Breast epithelium (tissue), 4 donors: ENCODE data around the gene PIP4K2C. TPM values are rescaled to one million over a fixed set of nuclear protein-coding genes. Genes with fewer than 3 reads are reported as not detected.

ENCODE experiments used
- DNase-seq, 2 donors: peaks; one replicate each; pipeline ENCODE4 v3.0.0-alpha.2; 2019; ENCODE audit warnings: low spot score in 2 of 2
- H3K27ac ChIP-seq, 2 donors: fragments of 200-600 bp; sonication (generic) in 1 of 2; one replicate each; pipeline ENCODE4 v1.5.1; 2016 to 2019; ENCODE audit warnings: mild to moderate bottlenecking in 1 of 2
- H3K27me3 ChIP-seq, 2 donors: fragments of 200-600 bp; sonication (generic) in 1 of 2; one replicate each; pipeline versions ENCODE4 v1.5.1 to v1.6.0; 2017 to 2019; ENCODE audit warnings: control low read depth in 1 of 2, mild to moderate bottlenecking in 1 of 2
- H3K36me3 ChIP-seq: fragments of 200-600 bp; one replicate; pipeline ENCODE4 v1.5.1; 2019
- H3K4me1 ChIP-seq, 2 donors: fragments of 200-600 bp; sonication (generic); one replicate each; pipeline ENCODE4 v1.5.1; 2016 to 2019; ENCODE audit warnings: control low read depth in 1 of 2
- H3K4me3 ChIP-seq, 3 donors: fragments of 200-600 bp; sonication (generic); 1 replicate in 2 of 3; 2 replicates in 1 of 3; pipeline ENCODE4 v1.5.1; 2016 to 2019; ENCODE audit warnings: mild to moderate bottlenecking in 3 of 3, moderate library complexity in 2 of 3
- H3K9me3 ChIP-seq, 2 donors: fragments of 200-600 bp; sonication (generic) in 1 of 2; one replicate each; pipeline ENCODE4 v1.5.1; 2016 to 2019; ENCODE audit warnings: control low read depth in 1 of 2
- POLR2A ChIP-seq: fragments of 450-650 bp; IDR thresholded peaks from one replicate; pipeline ENCODE4 v1.6.1; 2016; ENCODE audit warnings: antibody characterized with exemption, mild to moderate bottlenecking, moderate library complexity
- POLR2AphosphoS5 ChIP-seq, 3 donors: sonication (generic); formaldehyde crosslinking; IDR thresholded peaks; one replicate each; pipeline ENCODE4 v1.6.1; 2017; ENCODE audit warnings: antibody characterized with exemption in 3 of 3
- intact Hi-C: fragments of 100-400 bp; cut with DNase I; formaldehyde crosslinking; loops from one replicate; pipeline ENCODE4 v1.15.1; 2023; ENCODE audit warnings: low total_unique reads
- total RNA-seq, 3 donors: library from RNA; depleted of rRNA; stranded (reverse); fragments of >200 nt; gene quantifications; one replicate each; pipeline ENCODE4 v1.1.0, GENCODE V29; 2016
- TF ChIP-seq, protein P1 (sequence below), 3 donors: fragments of 450-650 bp; IDR thresholded peaks; one replicate each; pipeline ENCODE4 v1.5.1; 2016 to 2017; ENCODE audit warnings: antibody characterized with exemption in 3 of 3, mild to moderate bottlenecking in 3 of 3, moderate library complexity in 3 of 3

Gene PIP4K2C
- total RNA-seq, 3 donors from 2014 or later = 13.8 to 26.9 (median 24.6) TPM

DNA sequence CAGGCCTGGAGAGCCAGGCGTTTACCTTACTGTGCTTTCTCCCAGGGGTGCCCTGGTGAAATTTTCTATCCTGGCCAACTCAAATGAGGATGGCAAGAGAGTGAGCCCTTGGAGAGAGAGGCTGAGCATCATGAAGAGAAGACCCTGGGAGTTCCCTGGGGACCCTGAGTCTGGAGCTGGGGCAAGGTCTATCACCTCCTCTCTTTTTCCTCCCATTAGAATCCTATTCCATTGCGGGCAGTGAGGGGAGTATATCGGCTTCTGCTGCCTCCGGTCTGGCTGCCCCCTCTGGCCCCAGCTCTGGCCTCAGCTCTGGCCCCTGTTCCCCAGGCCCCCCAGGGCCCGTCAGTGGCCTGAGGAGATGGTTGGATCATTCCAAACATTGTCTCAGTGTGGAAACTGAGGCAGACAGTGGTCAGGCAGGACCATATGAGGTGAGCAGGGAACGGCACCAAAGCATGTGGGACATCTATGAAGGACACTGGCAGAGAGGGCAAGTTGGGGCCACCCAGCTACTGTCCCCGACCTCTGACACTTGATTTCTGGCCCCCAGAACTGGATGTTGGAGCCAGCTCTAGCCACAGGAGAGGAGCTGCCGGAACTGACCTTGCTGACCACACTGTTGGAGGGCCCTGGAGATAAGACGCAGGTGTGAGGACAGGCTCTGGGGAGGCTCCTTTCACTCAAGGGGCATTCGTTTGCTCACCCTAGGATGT, 21.9 kb downstream of the PIP4K2C start:
- Histone ChIP-seq H3K27ac (peak overlapping the region in 1 of 2 donors; percentile 25), H3K36me3 (no peaks in the 10 kb centered on the region), H3K4me1 (no peaks in the 10 kb centered on the region), H3K9me3 (no peaks in the 10 kb centered on the region), H3K27me3 (no peaks in the 10 kb centered on the region), H3K4me3 (peak overlapping the region in 1 of 3 donors; percentile 90)
- intact Hi-C loops = no loop called here
- DNase-seq = no peak
- TF ChIP-seq POLR2A = no peak
- TF ChIP-seq, protein P1, sequence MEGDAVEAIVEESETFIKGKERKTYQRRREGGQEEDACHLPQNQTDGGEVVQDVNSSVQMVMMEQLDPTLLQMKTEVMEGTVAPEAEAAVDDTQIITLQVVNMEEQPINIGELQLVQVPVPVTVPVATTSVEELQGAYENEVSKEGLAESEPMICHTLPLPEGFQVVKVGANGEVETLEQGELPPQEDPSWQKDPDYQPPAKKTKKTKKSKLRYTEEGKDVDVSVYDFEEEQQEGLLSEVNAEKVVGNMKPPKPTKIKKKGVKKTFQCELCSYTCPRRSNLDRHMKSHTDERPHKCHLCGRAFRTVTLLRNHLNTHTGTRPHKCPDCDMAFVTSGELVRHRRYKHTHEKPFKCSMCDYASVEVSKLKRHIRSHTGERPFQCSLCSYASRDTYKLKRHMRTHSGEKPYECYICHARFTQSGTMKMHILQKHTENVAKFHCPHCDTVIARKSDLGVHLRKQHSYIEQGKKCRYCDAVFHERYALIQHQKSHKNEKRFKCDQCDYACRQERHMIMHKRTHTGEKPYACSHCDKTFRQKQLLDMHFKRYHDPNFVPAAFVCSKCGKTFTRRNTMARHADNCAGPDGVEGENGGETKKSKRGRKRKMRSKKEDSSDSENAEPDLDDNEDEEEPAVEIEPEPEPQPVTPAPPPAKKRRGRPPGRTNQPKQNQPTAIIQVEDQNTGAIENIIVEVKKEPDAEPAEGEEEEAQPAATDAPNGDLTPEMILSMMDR (IDR thresholded peaks at IDR 0.05) = no peak

DNA sequence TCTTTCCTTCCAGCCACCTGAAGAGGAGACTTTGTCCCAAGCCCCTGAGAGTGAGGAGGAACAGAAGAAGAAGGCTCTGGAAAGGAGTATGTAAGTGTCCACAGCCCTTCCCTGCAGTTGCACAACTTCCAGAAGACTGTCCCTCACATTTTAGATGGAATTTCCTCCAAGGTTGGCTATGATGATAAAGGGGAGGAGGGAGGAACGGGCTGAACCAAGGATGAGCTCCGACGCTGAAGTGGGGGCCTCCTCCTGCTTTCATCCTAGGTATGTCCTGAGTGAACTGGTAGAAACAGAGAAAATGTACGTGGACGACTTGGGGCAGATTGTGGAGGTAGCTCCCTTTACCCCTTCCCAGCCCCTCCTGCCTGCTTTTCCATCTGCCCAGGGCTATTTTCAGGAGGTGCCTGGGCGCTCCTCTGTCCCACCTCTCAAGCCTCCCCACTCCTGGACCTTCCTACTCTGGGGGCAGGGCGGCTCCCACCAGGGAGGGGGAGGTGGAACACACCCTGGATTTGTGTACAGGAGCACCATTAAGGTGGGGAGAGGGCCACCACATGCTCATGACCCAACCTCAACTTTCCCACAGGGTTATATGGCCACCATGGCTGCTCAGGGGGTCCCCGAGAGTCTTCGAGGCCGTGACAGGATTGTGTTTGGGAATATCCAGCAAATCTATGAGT, 22.6 kb downstream of the PIP4K2C start:
- no peak overlapping the region for H3K4me3 ChIP-seq
- H3K27me3 ChIP-seq = no peaks in the 10 kb centered on the region
- H3K36me3 ChIP-seq = no peaks in the 10 kb centered on the region
- DNase-seq = no peak
- intact Hi-C loops = no loop called here
- no peak for TF ChIP-seq POLR2AphosphoS5 (IDR thresholded peaks at IDR 0.05)
- TF ChIP-seq, protein P1 (IDR thresholded peaks at IDR 0.05) = no peak
- TF ChIP-seq POLR2A = no peak
- peak overlapping the region in 1 of 2 donors; percentile 5 for H3K27ac ChIP-seq
- H3K9me3 ChIP-seq = no peaks in the 10 kb centered on the region
- no peaks in the 10 kb centered on the region for H3K4me1 ChIP-seq

DNA sequence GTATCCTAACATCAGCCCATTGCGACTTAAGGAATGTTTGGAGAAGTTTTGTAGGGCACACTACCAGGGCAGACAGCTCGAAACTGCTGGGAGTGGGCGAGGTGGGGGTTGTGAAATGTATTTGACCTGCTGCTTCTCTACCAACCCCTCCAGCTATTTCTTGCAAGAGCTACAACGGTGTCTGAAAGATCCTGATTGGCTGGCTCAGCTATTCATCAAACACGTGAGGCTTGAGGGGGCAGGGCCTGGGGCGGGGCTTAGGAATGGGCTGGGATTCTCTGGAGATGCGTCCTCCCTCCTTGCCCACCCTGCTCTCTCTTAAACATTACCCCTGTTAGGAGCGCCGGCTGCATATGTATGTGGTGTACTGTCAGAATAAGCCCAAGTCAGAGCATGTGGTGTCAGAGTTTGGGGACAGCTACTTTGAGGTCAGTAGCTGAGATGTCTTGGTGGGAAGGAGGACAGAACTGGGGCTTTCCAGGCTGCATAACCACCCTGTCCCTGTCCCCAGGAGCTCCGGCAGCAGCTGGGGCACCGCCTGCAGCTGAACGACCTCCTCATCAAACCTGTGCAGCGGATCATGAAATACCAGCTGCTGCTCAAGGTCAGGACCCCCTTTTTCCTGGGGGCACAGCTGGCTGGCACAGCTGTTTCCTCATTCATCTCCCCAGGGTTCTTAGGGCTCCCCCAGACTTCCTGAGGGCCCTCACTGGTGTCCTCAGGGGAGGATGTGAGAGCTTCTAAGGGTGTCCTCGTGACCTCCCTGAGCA, 23.4 kb downstream of the PIP4K2C start:
- peak overlapping the region in 1 of 2 donors; percentile 5 for H3K27ac ChIP-seq
- H3K27me3 ChIP-seq = no peaks in the 10 kb centered on the region
- TF ChIP-seq POLR2A (no peak), POLR2AphosphoS5 (IDR thresholded peaks at IDR 0.05) (no peak)
- TF ChIP-seq, protein P1 (IDR thresholded peaks at IDR 0.05) = no peak
- no peaks in the 10 kb centered on the region for H3K9me3 ChIP-seq
- intact Hi-C loops = no loop called here
- H3K4me1 ChIP-seq = no peaks in the 10 kb centered on the region
- H3K36me3 ChIP-seq = no peaks in the 10 kb centered on the region
- no peak for DNase-seq
- H3K4me3 ChIP-seq = no peak overlapping the region

DNA sequence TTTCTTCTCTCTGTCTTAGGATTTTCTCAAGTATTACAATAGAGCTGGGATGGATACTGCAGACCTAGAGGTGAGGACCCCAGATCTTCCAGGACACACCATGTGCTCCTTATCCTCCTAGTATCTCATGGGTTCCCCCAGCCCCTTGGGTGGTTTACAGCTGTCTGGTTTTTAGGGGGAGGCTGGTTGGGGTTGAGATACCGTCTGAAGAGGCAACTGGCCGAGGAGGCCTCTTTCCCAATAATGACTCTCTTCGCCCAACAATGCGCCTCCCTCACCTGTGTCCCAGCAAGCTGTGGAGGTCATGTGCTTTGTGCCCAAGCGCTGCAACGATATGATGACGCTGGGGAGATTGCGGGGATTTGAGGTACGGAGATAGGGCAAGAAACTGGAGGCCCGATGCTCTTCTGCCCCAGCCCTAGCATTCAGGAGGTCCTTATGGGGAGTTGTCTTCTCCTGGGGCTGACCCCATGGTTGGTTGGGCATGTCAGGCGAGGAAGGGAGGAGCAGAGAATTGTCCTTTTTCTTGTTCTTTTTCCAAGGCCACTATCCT, 24.0 kb downstream of the PIP4K2C start:
- Histone ChIP-seq H3K4me3 (no peak overlapping the region), H3K27ac (no peak overlapping the region), H3K27me3 (peaks cover 0 to 3% of the 10 kb centered on the region in 2 donors), H3K36me3 (no peaks in the 10 kb centered on the region), H3K4me1 (no peaks in the 10 kb centered on the region), H3K9me3 (no peaks in the 10 kb centered on the region)
- TF ChIP-seq POLR2A (no peak), POLR2AphosphoS5 (IDR thresholded peaks at IDR 0.05) (no peak)
- TF ChIP-seq, protein P1 (IDR thresholded peaks at IDR 0.05) = no peak
- DNase-seq = no peak
- intact Hi-C loops = loop anchor here (5.0 kb wide), 1 partner anchor 33 kb away; no protein-coding TSS in a partner anchor
